BE2C (cell line): ENCODE measurements around the gene CCDC60.

Experiments used
- DNase-seq: peaks from one replicate; pipeline ENCODE4 v3.0.0-alpha.2; 2020
- H3K27me3 ChIP-seq: fragments of 250-450 bp; sonication (Bioruptor Pico); 2 replicates; pipeline ENCODE4 v1.5.1; 2020; ENCODE audit warnings: mild to moderate bottlenecking
- H3K36me3 ChIP-seq: fragments of 250-450 bp; sonication (Bioruptor Pico); 2 replicates; pipeline ENCODE4 v1.5.1; 2020; ENCODE audit warnings: mild to moderate bottlenecking
- H3K4me1 ChIP-seq: fragments of 250-450 bp; sonication (Bioruptor Pico); 2 replicates; pipeline ENCODE4 v1.5.1; 2020
- H3K4me3 ChIP-seq: 2 replicates; pipeline ENCODE4 v1.5.1; 2011; ENCODE audit warnings: low read depth, low read length
- H3K9me3 ChIP-seq: fragments of 250-450 bp; sonication (Bioruptor Pico); 2 replicates; pipeline ENCODE4 v1.5.1; 2020
- CTCF ChIP-seq: IDR thresholded peaks from 2 replicates; pipeline ENCODE4 v1.5.1; 2012; ENCODE audit warnings: mild to moderate bottlenecking, low read depth, low read length

The CCDC60 gene

GRCh38 chr12:119325813-119326212 is 8.7 kb upstream of the CCDC60 start:
- Histone ChIP-seq H3K4me1 (no peaks in the 10 kb centered on the region), H3K4me3 (no peak overlapping the region), H3K36me3 (no peaks in the 10 kb centered on the region), H3K27me3 (no peaks in the 10 kb centered on the region), H3K9me3 (no peaks in the 10 kb centered on the region)
- DNase-seq, result no peak
- TF ChIP-seq CTCF, result no peak

- H3K27me3 ChIP-seq, result no peaks in the 10 kb centered on the region
- no peak for TF ChIP-seq CTCF
Observed at GRCh38 chr12:119326341-119326740, 8.2 kb upstream of the CCDC60 start.

GRCh38 chr12:119327471-119327870 is 7.1 kb upstream of the CCDC60 start:
- no peak for DNase-seq
- Histone ChIP-seq H3K4me3 (no peak overlapping the region), H3K4me1 (no peaks in the 10 kb centered on the region), H3K27me3 (no peaks in the 10 kb centered on the region), H3K9me3 (no peaks in the 10 kb centered on the region), H3K36me3 (no peaks in the 10 kb centered on the region)
- no peak for TF ChIP-seq CTCF

More at GRCh38 chr12:119326341-119326740, 8.2 kb upstream of the CCDC60 start:
- no peak for DNase-seq
- Histone ChIP-seq H3K36me3 (no peaks in the 10 kb centered on the region), H3K4me1 (no peaks in the 10 kb centered on the region), H3K4me3 (no peak overlapping the region), H3K9me3 (no peaks in the 10 kb centered on the region)

- no peaks in the 10 kb centered on the region for H3K27me3 ChIP-seq
- DNase-seq, result peak; percentile 66
- no peaks in the 10 kb centered on the region for H3K9me3 ChIP-seq
- peak; percentile 79 for TF ChIP-seq CTCF
- no peaks in the 10 kb centered on the region for H3K4me1 ChIP-seq
- no peaks in the 10 kb centered on the region for H3K36me3 ChIP-seq
- no peak overlapping the region for H3K4me3 ChIP-seq
Observed at GRCh38 chr12:119328111-119328510, 6.4 kb upstream of the CCDC60 start.

GRCh38 chr12:119338593-119339363 is 4.2 kb downstream of the CCDC60 start:
- H3K4me1 ChIP-seq, result no peaks in the 10 kb centered on the region
- H3K27me3 ChIP-seq, result peaks cover 12% of the 10 kb centered on the region; the same call in 1 of the 2 replicates
- no peak for TF ChIP-seq CTCF
- H3K36me3 ChIP-seq, result no peaks in the 10 kb centered on the region
- H3K9me3 ChIP-seq, result no peaks in the 10 kb centered on the region
- no peak for DNase-seq
- no peak overlapping the region for H3K4me3 ChIP-seq

GRCh38 chr12:119340578-119340977 is 6.0 kb downstream of the CCDC60 start:
- no peaks in the 10 kb centered on the region for H3K36me3 ChIP-seq
- no peak for DNase-seq
- no peaks in the 10 kb centered on the region for H3K4me1 ChIP-seq
- peaks cover 9% of the 10 kb centered on the region; the same call in 1 of the 2 replicates for H3K27me3 ChIP-seq
- TF ChIP-seq CTCF, result no peak
- H3K9me3 ChIP-seq, result no peaks in the 10 kb centered on the region
- no peak overlapping the region for H3K4me3 ChIP-seq
